NB4 (cell line): ENCODE results near the gene HTRA1.

ENCODE experiments used
- DNase-seq: peaks from one replicate; pipeline ENCODE4 v3.0.0; 2010; ENCODE audit warnings: low read depth
- H3K4me3 ChIP-seq: one replicate; pipeline ENCODE4 v1.5.1; 2011; ENCODE audit warnings: mild to moderate bottlenecking, low read depth, low read length, moderate library complexity
- CTCF ChIP-seq: IDR thresholded peaks from one replicate; pipeline ENCODE4 v1.5.1; 2012; ENCODE audit warnings: low read depth, low read length
- MYC ChIP-seq: IDR thresholded peaks from 2 replicates; pipeline ENCODE4 v1.6.1; 2011; ENCODE audit warnings: low read depth, low read length
- POLR2A ChIP-seq: IDR thresholded peaks from 2 replicates; pipeline ENCODE4 v1.6.1; 2011; ENCODE audit warnings: mild to moderate bottlenecking; ENCODE audit not compliant: insufficient read length; ENCODE audit errors: extremely low read depth
- TF ChIP-seq, protein P1 (sequence below): IDR thresholded peaks from 2 replicates; pipeline ENCODE4 v1.6.1; 2011; ENCODE audit warnings: low read depth, low read length

HTRA1 gene

GRCh38 chr10:122550983-122551382 is 89.6 kb downstream of the HTRA1 start:
- DNase-seq: no peak
- H3K4me3 ChIP-seq: no peak overlapping the region
- TF ChIP-seq CTCF (no peak), MYC (no peak), POLR2A (no peak)
- TF ChIP-seq, protein P1, sequence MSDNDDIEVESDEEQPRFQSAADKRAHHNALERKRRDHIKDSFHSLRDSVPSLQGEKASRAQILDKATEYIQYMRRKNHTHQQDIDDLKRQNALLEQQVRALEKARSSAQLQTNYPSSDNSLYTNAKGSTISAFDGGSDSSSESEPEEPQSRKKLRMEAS: no peak

- DNase-seq: no peak
- no peak overlapping the region for H3K4me3 ChIP-seq
- TF ChIP-seq CTCF: no peak
These were observed 90.1 kb downstream of the HTRA1 start for GRCh38 chr10:122551450-122551849.

GRCh38 chr10:122553341-122553740 is 92.0 kb downstream of the HTRA1 start:
- TF ChIP-seq MYC: no peak
- TF ChIP-seq CTCF: no peak
- TF ChIP-seq, protein P1: no peak
- no peak for TF ChIP-seq POLR2A
- DNase-seq: peak; percentile 31

DNA sequence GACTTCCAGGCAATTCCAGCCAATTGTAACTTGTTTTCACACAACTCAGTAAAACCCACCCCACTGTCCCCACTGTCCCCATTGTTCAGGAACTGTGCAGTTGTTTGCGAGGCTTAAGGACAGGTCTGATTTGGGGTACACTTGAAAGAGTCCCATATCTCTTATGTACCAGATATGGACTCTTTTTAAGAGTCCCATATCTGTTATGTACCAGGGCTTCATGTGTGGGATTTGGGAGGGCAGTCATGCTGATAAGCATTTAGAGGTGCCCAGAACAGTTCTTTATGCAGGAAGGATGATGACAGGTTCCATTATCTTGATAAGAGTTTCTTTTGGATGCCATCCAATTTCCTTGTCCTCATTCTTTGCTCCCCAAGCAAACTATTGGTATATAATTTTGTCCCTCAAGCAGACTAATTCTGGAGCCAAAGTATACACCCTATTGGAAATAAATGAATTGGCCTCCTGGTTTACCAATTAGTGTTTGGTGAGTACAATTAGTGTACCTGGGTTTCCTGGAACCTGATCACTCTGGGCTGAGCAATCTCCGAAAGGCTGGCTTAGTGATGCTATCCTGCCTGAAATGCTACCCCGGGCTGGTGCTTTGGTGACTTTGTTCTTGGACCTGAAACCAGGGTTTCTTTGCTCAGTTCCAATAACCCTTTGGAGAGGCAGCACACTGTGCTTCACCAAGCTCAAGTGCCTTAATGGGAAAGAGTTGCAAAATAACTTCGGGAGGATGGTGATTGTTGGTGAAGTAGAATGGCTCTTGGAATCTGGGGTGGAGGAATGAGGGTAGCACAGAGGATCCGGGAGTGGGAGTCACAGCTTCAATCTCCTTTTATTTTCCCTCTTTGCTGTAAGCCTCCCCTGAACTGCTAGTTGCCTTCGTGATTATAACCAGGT is 93.0 kb downstream of the HTRA1 start:
- TF ChIP-seq, protein P1: no peak
- TF ChIP-seq CTCF (no peak), MYC (no peak), POLR2A (no peak)
- no peak overlapping the region for H3K4me3 ChIP-seq
- DNase-seq: no peak

More at GRCh38 chr10:122553341-122553740, 92.0 kb downstream of the HTRA1 start:
- no peak overlapping the region for H3K4me3 ChIP-seq

DNA sequence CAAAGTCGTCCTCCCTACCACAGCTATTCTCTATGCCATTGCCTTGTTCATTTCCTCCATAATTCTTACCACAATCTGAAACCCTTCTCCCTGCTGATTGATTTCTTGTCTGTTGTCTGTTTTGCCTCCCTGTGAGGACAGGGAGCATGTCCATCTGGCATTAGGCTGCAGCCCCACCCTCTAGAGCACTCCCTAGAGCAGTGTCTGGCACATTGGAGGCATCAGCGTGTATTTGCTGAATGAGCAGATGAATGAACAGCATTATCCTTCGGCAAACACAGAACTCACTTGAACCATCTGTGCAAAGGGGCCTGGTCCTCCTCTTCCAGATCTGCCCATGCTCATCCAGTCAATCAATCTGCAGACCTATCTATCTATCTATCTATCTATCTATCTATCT is 94.1 kb downstream of the HTRA1 start:
- no peak overlapping the region for H3K4me3 ChIP-seq
- TF ChIP-seq CTCF (no peak), POLR2A (no peak), MYC (no peak)
- TF ChIP-seq, protein P1: no peak
- DNase-seq: no peak

DNA sequence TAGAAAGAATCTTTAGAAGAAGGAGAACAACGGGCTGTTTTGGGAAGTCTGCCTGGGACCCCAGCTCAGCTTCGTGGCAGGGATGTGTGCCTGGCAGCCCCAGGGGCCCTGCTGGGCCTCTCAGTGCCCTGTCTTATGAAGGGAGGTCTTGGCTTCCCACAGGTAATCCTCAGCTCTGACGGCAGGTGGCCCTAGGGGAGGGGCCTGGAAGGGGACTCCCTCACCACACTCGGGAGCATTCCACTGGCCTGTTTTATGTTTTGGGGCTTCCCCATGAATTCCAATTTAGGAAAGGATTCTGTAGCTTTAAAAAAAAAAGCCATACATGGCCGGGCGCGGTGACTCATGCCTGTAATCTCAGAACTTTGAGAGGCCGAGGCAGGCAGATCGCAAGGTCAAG is 96.2 kb downstream of the HTRA1 start:
- no peak for DNase-seq
- TF ChIP-seq, protein P1: no peak
- TF ChIP-seq MYC (no peak), POLR2A (no peak), CTCF (no peak)
- H3K4me3 ChIP-seq: no peak overlapping the region
